ENCODE measurements around the gene PSMC2.

PSMC2 gene

DNA sequence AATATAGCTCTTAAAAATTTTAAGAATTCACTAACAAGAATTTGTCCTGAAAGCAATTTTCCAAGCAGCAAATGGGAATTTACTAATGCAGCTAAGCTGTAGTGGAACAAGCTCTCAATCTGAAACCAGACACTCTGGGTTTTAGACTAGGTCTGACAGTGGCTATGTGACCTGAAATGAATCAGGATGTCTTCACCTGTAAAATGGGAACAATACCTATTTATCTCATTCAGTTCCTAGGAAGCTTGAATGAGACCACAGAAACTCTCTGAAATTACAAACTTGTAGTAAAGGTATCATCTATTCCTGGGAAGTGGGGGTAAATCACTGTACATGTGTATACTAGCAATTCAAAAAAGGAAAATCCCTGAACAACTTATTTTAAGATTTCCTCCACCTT is 4.1 kb upstream of the PSMC2 start:
- no peaks in the 10 kb centered on the region for H3K9me3 ChIP-seq (ENCODE audit: insufficient read depth, low read depth, low read length)
- H3K36me3 ChIP-seq (ENCODE audit: insufficient read depth, low read length): peaks cover 10% of the 10 kb centered on the region; the same call in 1 of the 2 replicates
- no peaks in the 10 kb centered on the region for H3F3A ChIP-seq (ENCODE audit: low read depth)
- H3K4me3 ChIP-seq (ENCODE audit: low read length, poor library complexity, severe bottlenecking): peak overlapping the region; percentile 89
- H3K9ac ChIP-seq (ENCODE audit: low read depth, low read length, poor library complexity, severe bottlenecking): peak overlapping the region; percentile 86
- no peaks in the 10 kb centered on the region for H3K27me3 ChIP-seq (ENCODE audit: insufficient read depth, low read length, poor library complexity, severe bottlenecking)
- H3K79me2 ChIP-seq (ENCODE audit: insufficient read depth, low read length): peaks cover 74% of the 10 kb centered on the region
- H3K4me1 ChIP-seq (ENCODE audit: insufficient read depth, low read length, poor library complexity, severe bottlenecking): peaks cover 37% of the 10 kb centered on the region
- H4K20me1 ChIP-seq (ENCODE audit: insufficient read depth, low read length, poor library complexity, severe bottlenecking): peaks cover 34% of the 10 kb centered on the region
- no peaks in the 10 kb centered on the region for H3K9me2 ChIP-seq (replicated peaks; ENCODE audit: low read depth, low read length)
- no peak overlapping the region for H2AFZ ChIP-seq (ENCODE audit: low read length)
- H3K4me2 ChIP-seq (ENCODE audit: low read depth, low read length, poor library complexity, severe bottlenecking): peak overlapping the region; percentile 90
- TF ChIP-seq CTCF (conservative IDR thresholded peaks at IDR 0.05; ENCODE audit: low read length): no peak
- TF ChIP-seq EZH2phosphoT487 (IDR thresholded peaks at IDR 0.05; ENCODE audit: borderline replicate concordance): no peak

DNA sequence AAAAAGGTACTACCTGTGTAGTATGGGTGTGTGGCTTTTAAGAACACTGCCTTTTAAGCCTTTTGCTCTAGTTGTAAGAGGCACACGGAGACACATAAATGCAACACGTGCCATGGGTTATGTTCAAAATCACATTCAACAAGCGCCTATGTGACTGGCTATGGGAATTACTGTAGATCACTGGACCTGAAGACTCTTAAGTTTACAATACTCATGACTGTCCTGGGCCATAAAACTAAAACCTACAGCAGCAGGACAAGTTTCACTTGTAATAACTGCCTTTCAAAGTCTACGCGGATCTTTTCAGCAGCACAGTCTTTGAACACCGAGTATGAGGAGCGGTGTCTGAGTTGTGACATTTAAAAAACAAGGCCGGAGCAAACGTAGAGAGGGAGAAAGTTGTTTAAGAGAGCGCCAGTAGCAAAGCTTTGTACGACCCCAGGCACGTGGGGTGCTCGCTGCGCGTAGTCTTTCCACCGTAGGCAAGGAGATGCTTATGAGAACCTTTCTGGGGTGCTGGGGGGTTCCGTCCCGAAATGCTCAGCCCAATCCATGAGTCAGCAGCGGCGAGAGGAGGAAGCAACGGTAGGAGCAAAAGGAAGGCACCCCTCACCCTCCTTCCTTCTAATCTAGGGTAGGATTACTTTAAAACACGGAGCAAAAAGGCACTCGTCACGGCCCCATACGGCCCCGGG is 3.5 kb upstream of the PSMC2 start:
- Histone ChIP-seq H3K9me2 (replicated peaks; ENCODE audit: low read depth, low read length) (no peaks in the 10 kb centered on the region), H3K9me3 (ENCODE audit: insufficient read depth, low read depth, low read length) (no peaks in the 10 kb centered on the region), H2AFZ (ENCODE audit: low read length) (peak overlapping the region; percentile 100), H3K27me3 (ENCODE audit: insufficient read depth, low read length, poor library complexity, severe bottlenecking) (no peaks in the 10 kb centered on the region), H3K4me3 (ENCODE audit: low read length, poor library complexity, severe bottlenecking) (peak overlapping the region; percentile 89), H3K4me1 (ENCODE audit: insufficient read depth, low read length, poor library complexity, severe bottlenecking) (peaks cover 42% of the 10 kb centered on the region), H3F3A (ENCODE audit: low read depth) (no peaks in the 10 kb centered on the region), H3K79me2 (ENCODE audit: insufficient read depth, low read length) (peaks cover 78% of the 10 kb centered on the region), H4K20me1 (ENCODE audit: insufficient read depth, low read length, poor library complexity, severe bottlenecking) (peaks cover 36% of the 10 kb centered on the region), H3K9ac (ENCODE audit: low read depth, low read length, poor library complexity, severe bottlenecking) (peak overlapping the region; percentile 86), H3K4me2 (ENCODE audit: low read depth, low read length, poor library complexity, severe bottlenecking) (peak overlapping the region; percentile 90), H3K36me3 (ENCODE audit: insufficient read depth, low read length) (peaks cover 9% of the 10 kb centered on the region; the same call in 1 of the 2 replicates)
- no peak for TF ChIP-seq CTCF (conservative IDR thresholded peaks at IDR 0.05; ENCODE audit: low read length)
- TF ChIP-seq EZH2phosphoT487 (IDR thresholded peaks at IDR 0.05; ENCODE audit: borderline replicate concordance): no peak

DNA sequence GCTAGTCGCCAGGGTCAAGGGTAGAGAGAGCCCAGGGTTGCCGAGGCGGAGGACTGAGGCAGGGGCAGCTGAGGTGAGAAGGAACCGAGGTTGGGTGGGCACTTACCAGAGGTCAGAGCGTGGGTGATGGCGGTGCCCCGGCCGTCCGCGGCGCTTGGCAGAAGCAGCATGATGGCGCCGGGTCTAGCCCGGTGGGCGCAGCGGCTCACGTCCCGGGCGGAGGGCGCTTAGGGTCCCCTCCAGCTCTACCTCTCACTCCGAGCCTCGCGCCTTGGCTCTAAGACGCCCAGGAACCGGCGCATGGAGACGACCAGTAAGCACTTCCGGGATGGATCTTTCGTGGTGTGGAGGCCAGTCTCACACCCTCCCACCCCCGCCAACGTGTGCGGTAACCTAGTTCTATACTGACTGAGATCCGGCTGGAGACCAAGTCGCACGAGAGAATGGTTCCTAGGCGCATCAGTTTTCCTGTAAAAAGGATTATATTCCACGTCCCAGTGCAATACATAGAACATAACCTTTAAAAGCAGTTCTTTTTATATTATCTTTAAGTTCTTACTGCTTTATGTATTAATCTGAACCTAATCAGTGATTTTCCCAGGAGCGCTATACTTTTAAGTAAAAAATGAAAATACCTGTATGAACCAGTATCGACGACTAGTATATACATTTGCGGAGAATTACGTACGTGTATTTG is 2.8 kb upstream of the PSMC2 start, which contains the start of gene DNAJC2:
TSS of gene DNAJC2 (minus strand) at position 315 of the 697 bp plus-strand sequence. CDS start at position 170, 145 bp downstream.
- Histone ChIP-seq H3K36me3 (ENCODE audit: insufficient read depth, low read length) (peaks cover 5% of the 10 kb centered on the region; the same call in 1 of the 2 replicates), H2AFZ (ENCODE audit: low read length) (peak within 1 kb of the TSS; percentile 100), H3K4me3 (ENCODE audit: low read length, poor library complexity, severe bottlenecking) (peak within 1 kb of the TSS; percentile 89), H3K4me1 (ENCODE audit: insufficient read depth, low read length, poor library complexity, severe bottlenecking) (peaks cover 46% of the 10 kb centered on the region), H3K27me3 (ENCODE audit: insufficient read depth, low read length, poor library complexity, severe bottlenecking) (no peaks in the 10 kb centered on the region), H3F3A (ENCODE audit: low read depth) (no peaks in the 10 kb centered on the region), H3K9me3 (ENCODE audit: insufficient read depth, low read depth, low read length) (no peaks in the 10 kb centered on the region), H4K20me1 (ENCODE audit: insufficient read depth, low read length, poor library complexity, severe bottlenecking) (peaks cover 37% of the 10 kb centered on the region), H3K4me2 (ENCODE audit: low read depth, low read length, poor library complexity, severe bottlenecking) (peak within 1 kb of the TSS; percentile 90), H3K79me2 (ENCODE audit: insufficient read depth, low read length) (peaks cover 78% of the 10 kb centered on the region), H3K9me2 (replicated peaks; ENCODE audit: low read depth, low read length) (no peaks in the 10 kb centered on the region), H3K9ac (ENCODE audit: low read depth, low read length, poor library complexity, severe bottlenecking) (peak within 1 kb of the TSS; percentile 86)
- no peak for TF ChIP-seq EZH2phosphoT487 (IDR thresholded peaks at IDR 0.05; ENCODE audit: borderline replicate concordance)
- TF ChIP-seq CTCF (conservative IDR thresholded peaks at IDR 0.05; ENCODE audit: low read length): no peak
